Cerebellar cortex (tissue), 1 donor: ENCODE results near the gene KLRB1.
A peak's percentile ranks its signal among the peaks of the same experiment; 100 is the strongest.
"Not testable (repeated sequence)": the region's sequence is repeated elsewhere in the genome, so short reads cannot be mapped to it uniquely, and the experiment has no call there.

Experiments
- DNase-seq: peaks from one replicate; pipeline ENCODE4 v3.0.0-alpha.2; 2015; ENCODE audit warnings: low spot score

KLRB1 gene

DNA sequence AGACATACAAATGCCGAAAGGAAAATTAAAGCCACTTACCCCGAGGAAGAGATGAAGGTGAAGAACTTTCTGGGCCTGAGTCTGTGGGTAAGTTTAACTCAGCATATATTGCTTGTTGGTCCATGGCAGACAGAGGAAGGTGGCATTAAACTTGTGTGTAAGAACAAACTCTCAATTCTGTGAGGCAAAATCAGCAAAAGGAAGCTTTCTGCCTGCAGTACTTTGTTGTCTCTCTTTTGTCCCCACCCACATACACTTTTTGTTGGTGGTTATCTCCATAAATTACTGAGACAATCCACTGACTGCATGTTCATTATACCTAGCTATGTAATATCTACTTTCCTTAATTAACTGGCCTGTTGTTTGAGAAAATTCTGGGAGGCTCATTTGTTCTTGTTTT lies at the start of gene KLRB1:
KLRB1 (minus strand) TSS at position 201 of the 400 bp plus-strand sequence; CDS start at position 124, 77 bp downstream.
- DNase-seq = no peak

DNA sequence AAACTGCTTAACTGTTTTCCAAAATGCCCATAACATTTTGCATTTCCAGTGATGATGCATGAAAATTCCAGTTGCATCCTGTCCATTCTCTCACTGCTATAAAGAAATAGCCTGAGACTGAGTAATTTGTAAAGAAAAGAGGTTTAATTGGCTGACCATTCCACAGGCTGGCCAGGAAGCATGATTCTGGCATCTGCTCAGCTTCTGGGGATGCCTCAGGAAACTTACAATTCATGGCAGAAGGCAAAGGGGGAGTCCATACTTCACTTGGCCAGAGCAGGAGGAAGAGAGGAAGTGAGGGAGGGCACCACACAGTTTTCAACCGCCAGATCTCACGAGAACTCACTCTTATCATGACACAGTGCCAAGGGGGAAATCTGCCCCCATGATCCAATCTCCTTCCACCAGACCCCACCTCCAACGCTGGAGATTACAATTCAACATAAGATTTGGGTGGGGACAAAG lies 43.6 kb upstream of the KLRB1 start:
- no peak for DNase-seq

DNA sequence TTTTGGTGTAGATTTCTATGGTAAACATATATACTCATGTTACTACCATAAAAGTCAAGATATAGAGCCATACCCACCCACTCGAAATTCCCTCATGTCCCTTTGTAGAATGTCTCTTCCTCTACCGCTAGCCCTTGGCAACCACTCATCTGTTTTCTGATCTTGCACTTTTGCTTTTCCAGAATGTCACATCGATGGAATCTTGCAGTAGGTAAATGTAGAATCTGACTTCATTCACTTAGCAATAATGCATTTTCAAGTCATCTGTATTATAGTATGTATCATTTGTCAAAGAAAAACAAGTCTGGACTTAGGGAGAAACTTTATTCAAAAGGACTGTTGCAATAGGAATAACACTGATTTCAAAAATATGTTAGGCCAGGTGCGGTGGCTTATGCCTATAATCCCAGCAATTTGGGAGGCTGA lies 42.4 kb upstream of the KLRB1 start:
- no peak for DNase-seq

DNA sequence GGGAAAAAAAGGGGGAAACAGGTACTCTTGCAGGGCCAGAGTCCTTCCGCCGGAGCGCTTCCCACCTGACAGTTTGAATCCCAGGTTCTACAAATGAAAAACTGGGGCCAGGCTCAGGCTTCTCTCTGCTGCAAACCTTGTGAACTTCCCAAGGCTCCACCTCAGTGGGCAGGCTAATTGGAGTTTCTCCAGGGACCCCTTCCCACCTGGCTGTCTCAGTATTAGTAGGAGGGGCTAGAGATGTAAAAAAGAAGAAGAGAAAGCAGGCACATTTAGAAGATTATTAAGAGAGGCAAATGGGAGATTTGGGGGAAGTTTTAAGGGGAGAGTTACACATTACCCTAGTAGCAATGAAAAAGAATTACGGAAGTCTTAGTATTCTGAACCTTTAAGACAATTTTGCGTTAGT lies 41.8 kb upstream of the KLRB1 start:
- DNase-seq = no peak

DNA sequence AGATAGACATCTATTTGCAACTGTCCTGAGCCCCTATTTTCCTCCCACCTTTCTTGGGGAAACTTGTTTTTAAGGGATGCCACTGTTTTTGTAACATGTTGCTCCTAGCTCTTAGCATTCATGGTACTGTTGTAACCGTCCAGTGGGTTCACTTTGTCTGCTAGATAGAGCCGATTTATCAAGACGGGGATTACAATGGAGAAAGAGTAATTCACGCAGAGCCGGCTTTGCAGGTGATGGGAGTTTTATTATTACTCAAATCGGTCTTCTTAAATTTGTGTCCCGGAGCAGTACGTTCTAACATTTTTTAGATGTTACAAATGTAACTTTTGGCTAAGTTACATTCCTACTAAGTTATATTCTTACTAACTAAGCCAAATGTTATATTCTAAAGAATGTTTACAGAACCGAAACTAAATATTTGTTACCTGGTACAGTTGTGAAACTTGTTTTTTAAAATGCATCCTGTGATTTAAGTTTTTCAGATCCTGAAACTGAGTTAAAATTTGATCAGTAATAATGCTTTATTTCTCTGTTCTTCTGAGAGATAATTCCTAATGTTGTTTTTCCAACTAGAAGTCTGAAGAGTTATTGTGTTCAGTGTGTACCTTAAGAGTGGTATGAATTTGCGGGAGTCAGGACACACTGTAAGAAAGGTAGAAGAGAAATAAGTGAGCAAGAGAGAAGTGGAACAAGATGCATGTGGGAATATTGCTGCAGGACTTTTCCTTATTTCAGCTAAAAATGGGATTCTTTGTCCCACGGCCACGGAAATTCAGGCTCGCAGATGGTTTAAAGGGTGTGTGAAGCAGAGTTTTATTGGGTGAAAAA lies 41.2 kb upstream of the KLRB1 start:
- DNase-seq = no peak

DNA sequence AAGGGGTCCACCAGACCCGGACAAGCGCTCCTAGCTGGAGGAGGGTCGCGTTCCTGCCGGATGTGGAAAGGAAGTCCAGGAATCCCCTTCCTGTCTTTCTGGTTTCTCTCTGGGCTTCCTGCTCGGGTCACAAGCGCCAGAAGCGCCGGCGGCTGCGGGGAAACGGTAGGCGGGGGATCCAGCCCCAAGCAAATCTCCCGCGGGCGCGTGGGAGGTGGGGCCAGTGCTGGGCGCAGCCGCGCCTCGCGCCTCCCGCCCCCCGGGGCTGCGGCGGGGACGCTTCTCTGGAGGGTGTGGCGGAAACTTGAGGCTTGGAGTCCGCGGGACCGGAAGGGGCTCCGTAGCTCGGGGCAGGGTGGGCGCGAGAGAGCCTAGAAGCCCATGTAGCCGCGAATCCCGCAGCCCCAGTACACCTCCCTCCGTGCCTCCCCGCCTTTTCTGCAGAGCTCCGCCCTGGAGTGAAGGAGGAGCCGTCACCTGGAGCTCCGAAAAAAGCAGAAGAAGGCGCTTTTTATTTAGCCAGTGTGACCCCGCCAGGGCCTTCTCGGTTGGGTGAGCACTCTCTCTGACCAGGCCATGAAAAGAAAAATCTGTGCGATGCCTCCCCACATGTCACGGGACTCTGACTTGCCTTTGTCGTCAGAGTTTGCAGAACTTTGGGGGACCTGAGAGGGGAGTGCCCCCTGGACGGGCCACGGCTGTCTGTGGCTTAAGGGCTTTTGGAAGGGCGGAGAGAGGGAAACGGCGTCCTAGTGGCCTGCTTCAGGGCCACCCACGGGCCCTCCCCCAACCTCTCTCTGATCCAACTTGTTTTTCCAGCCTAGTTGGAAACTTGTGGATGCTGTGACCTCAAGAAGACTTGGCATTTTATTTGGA lies 40.3 kb upstream of the KLRB1 start:
- peak; percentile 70 for DNase-seq

DNA sequence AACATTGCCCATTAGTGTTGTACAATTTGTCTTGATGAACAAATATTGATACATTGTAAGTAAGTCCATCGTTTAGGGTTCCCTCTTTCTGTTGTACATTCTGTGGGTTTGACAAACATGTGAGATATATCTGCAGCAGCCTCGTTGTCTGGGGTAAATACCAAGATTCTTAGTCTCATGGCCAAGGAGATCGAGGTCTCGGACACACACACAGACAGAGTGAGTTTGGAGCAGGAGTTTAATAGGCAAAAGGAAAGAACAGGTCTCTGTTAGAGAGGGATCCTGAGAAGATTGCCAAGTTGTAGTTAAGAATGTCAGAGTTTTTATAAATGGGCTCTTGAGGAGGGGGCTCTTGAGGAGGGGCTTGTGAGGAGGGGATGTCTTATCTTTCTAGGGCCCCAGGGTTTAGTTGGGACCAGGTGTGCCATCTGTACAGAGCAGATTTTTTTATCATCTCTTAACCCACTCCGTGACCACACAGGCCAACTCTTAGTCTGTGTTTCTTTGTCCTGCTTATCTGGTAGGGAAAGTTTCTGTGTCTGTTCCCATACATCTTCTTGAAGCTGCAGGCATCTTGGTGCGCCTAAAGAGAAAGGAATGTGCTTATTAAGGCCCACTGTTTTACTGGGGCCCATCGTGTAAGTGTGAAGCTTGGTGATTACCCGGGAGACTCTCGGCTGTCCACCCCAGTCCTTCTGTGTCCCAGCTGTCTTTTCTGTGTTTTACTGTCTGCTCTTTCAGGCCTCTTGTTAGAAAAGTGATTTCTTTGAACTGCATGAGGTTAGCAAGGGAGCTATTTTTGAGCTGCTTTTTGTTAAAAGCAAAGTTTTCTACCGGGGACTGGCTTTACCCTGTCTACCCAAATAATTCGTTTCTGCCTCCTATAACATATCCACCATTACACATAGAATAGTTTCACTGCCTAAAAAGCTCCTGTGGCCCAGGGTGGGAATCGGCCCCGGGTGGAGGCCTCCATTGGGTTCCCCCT lies 39.4 kb upstream of the KLRB1 start:
- DNase-seq = peak; percentile 5

DNA sequence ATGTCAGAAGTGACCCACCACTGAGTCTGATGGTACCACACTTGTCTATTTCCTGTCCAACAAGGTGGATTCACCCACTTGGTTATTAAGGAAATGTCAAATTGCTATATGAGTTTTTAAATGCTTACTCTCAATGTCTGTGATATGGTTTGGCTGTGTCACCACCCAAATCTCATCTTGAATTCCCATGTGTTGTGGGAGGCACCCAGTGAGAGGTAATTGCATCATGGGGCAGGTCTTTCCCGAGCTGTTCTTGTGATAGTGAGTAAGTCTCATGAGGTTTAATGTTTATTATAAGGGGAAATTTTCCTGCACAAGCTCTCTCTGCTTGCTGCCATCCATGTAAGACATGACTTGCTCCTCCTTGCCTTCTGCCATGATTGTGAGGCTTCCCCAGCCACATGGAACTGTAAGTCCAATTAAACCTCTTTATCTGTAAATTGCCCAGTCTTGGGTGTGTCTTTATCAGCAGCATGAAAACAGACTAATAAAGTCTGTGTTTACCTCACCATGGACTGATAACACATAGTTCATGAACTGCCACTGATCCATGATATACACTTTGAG lies 37.4 kb upstream of the KLRB1 start:
- DNase-seq = not testable (repeated sequence)

DNA sequence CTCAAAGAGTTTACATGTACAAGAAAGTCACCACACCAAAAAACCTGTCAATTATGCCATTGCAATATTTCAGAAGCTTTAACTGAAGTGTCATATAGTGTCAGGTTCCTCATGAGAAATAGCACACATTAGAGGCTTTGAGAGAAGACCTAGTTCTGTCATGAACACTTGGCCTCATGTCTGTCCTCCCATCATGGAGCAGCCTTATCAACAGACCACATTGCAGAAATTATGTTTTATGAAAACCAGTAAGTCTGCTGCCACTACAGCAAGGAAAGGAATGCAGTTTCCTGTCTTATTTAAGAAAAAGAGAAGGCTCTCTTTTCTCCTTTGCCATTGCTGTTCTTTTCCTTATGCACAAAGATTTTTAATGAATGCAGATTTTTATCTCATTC lies 35.5 kb upstream of the KLRB1 start:
- no peak for DNase-seq

DNA sequence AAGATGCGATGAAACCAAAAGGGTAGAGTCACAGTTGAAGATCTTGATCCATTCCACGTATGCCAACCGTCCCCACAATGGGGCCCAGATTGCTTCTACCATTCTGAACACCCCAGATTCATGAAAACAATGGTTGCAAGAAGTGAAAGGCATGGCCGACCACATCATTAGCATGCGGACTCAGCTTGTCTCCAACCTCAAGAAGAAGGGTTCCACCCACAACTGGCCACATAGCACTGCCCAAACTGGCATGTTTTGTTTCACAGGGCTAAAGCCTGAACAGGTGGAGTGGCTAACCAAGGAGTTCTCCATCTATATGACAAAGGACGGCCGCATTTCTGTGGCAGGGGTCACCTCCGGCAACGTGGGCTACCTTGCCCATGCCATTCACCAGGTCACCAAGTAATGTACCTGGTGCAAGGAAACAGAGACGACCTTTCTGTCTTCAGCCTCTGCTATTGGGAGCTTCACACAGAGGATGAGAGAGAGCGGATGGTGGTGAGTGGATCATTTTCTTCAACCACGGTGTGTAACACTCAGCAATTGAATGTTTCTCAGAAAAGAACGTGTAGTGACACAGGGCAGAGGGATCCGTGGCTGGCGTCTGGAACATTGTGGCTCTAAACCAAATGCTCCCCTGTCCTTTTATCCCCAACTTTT lies 35.0 kb upstream of the KLRB1 start:
- DNase-seq = no peak

DNA sequence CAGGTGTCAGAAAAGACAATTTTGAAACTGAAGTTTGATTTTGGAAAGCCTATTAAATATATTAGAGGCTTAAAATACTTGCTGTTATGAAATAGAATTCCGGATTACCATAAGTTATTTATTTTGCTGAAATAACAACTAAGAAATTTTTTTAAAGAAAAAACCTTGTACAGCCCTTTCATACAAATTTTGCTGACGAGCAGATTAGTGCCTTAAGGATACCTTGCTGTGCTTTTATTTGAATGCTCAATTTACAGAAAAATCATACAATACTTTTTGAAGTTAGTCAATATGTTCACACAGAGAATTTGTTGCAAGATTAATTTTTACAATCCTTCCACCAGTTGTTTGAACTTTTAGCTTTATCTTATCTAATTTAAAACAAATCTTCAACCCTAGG lies 32.3 kb upstream of the KLRB1 start:
- no peak for DNase-seq

DNA sequence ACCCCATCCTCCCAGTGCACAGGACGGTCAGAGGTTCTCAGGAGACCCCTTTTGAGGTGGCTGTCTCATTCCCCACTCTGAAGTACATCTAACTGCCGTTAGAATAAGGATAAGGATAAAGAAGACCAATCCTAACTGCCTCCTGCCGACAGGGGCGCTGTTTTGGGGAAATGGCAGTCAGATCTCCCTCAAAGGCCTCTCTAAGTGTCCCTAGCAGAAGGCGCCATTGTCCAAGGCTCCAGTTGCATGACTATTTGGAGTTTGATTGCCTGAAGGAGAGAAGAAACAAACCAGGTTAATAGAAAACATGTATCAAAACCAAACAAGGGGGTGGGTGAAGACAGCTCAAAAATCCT lies 29.1 kb upstream of the KLRB1 start:
- no peak for DNase-seq

DNA sequence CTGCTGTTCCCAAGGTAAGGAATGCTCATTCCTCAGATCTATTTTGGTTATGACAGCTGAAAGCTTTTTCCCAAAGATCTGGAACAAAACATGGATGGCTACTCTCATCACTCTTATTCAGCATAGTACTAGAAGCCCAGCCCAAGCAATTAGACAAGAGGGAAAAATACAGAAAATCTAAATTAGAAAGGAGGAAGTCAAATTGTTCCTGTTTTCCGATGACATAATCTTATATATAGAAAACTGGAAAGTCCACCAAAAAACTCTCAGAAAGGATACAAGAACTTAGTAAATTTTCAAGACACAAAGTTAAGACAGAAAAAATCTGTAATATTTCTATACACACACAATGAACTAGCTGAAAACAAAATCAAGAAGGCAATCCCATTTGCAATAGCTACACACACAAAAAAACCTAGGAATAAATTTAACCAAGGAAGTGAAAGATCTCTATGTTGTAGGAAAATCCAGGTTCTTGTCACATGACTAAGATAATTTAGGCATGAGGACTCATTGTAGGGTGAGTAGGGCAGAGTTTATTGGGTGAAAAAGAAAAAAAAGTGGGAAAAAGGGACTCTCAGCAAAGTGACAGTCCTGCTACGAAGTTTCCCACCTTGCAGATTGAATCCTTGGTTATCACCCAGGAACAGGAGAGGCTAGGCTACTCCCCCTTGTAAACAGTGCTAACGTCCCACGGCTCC lies 28.6 kb upstream of the KLRB1 start:
- DNase-seq = no peak

DNA sequence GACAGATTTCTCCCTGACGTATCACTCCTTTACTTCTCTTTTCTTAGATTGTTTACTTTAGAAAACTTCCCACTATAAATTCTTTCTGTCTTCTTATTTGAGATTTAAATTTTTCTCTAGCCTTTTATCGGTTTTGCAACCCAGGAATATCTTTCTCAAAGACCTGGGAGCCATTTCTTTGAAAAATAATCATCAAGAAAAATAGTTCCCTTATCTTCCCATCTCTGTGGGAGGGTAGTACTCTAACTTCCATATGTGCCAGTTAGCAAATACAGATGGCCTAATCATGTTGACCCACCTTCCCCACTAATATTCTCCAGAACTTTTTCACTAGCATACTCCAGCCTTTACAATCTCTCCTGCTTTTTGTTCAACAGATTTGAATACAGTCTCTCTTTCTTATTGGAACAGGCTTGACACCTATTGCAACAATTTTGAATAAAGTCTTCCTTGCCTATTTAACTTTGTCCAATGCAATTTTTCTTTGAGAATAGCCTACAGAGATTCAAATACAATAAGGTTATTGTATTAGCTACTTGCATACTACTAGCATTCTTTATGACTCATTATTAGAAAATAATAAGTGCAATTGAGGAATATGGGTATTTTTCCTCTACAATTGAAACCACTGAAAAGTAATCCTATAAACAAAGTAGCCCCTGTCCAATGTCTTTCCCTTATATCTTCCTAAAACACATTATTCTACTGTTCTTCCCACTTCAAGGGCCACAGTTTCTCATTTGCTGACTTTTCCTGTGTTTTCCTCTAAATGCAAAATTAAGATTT lies 27.4 kb upstream of the KLRB1 start:
- no peak for DNase-seq

DNA sequence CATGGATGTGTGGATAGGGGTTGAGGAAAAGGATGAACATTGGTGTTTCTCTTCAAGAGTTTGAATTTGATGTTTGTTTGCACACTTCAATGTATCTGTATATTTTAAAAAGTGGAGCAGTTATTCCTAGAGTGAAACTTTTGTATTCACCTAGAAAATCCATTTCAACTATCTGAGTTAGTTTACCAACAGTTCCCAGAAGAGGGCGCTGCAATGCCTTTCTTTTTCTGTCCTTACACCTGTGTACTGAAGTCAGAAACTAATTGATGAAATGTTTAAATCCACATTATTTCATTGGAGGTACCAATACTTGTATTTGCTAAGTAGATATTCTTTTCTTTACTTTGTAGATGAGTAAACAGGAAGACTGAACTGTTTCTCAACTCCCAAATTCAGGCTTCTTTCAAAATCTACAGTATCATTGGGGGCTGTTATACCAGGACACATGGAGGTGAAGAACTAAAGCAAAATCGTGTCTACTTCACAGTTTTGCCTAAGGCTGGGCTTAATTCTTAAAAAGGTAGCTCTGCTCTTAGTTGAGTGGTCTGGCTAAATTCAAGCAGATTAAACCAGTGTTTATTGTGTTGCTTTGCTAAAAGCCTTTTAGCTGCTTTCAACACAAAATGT lies 26.6 kb upstream of the KLRB1 start:
- peak; percentile 34 for DNase-seq

DNA sequence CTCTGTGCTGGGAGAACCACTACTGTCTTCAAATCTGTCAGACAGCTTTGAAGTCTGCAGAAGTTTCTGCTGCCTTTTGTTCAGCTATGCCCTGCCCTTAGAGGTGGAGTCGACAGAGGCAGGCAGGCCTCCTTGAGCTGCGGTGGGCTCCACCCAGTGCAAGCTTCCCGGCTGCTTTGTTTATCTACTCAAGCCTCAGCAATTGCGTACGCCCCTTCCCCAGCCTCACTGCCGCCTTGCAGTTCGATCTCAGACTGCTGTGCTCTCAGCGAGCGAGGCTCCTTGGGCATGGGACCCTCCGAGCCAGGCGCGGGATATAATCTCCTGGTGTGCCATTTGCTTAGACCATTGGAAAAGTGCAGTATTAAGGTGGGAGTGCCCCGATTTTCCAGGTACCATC lies 25.1 kb upstream of the KLRB1 start:
- no peak for DNase-seq

DNA sequence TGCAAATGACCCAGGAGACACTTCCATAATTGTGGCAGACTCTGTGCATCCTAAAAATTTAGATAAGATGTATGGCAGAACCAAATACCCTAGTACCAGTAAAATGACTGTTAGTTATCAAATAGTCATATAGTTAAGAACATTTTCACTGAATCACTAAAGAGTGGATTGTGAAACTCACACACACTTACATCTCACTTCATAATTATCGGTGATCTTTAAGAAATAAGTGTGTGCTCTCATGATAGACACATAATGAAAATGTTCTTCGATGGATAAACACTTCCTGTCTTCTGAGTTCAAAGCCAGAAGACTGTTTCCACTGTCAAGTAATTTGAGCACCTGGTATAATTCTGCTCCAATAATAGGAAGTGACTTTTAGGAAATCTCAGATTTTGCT lies 19.1 kb upstream of the KLRB1 start:
- no peak for DNase-seq

DNA sequence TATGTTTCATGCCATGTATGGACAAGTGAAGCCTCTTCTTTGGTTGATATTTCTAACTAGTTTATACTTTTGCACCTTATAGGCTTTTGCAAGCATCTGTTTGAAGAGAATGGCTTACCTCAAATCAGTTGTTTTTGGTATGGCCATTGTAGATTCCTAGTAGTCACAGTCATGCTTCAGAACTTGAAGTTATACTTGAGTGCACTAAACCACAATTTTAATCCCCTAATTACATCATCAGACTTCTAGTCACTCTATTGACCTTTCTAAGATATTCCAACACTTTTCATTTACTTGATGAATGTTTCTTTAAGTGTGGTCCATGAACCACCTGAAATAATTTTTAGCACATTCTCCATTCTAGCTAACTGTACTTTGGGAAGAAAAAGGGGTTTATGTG lies 18.6 kb upstream of the KLRB1 start:
- no peak for DNase-seq

DNA sequence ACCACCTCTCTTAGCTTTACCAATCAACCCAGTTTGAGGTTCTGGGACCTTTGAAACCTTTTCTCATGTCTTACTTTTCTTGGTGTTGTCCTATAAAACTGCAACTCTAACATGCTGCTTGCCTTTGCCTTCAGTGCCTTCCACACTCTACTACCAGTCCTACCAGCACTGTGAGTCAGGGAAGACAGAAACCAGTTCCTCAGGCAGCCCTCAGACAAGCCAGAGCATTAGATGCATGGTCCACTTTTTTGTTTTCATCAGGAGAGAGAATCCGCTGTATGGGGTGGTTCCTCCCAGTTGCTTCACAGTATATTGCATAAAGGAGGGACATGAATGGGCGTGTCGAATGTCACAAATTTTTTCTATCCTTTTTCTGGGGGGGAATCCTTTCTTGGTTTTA lies 17.3 kb upstream of the KLRB1 start:
- DNase-seq = no peak
